ENCODE measurements around the gene INCENP.

DNA sequence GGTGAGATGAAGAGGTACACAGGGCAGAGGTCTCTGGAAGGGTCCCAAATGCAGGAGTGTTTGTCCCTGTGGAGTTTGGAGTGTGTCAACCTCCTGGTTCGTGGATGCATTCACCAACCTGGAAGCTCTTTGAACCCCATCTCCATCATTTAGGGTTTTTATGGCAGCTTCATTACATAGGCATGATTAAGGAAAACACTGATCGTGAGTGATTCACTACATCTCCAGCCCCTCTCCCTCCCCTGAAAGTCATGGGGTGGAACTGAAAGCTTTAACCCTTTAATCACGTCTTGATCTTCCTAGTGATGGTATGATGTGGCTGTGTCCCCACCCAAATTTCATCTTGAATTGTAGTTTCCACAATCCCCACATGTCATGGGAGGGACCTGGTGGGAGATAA lies 19.8 kb upstream of the INCENP start:
- TF ChIP-seq, protein P1, sequence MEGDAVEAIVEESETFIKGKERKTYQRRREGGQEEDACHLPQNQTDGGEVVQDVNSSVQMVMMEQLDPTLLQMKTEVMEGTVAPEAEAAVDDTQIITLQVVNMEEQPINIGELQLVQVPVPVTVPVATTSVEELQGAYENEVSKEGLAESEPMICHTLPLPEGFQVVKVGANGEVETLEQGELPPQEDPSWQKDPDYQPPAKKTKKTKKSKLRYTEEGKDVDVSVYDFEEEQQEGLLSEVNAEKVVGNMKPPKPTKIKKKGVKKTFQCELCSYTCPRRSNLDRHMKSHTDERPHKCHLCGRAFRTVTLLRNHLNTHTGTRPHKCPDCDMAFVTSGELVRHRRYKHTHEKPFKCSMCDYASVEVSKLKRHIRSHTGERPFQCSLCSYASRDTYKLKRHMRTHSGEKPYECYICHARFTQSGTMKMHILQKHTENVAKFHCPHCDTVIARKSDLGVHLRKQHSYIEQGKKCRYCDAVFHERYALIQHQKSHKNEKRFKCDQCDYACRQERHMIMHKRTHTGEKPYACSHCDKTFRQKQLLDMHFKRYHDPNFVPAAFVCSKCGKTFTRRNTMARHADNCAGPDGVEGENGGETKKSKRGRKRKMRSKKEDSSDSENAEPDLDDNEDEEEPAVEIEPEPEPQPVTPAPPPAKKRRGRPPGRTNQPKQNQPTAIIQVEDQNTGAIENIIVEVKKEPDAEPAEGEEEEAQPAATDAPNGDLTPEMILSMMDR (conservative IDR thresholded peaks at IDR 0.05; ENCODE audit: low read length) = no peak
- TF ChIP-seq EZH2phosphoT487 (IDR thresholded peaks at IDR 0.05; ENCODE audit: borderline replicate concordance, low read depth, low read length) = no peak

Measured in OCI-LY7 (cell line).